Neural progenitor cell (in vitro differentiated cells): ENCODE results near the gene NOTCH2NLA.
"Not testable (repeated sequence)": the region's sequence is repeated elsewhere in the genome, so short reads cannot be mapped to it uniquely, and the experiment has no call there.

Experiments
- CTCF ChIP-seq: fragments of 200-600 bp; sonication (generic); IDR thresholded peaks from 2 replicates; pipeline ENCODE4 v1.5.1; 2017; ENCODE audit warnings: antibody characterized with exemption, mild to moderate bottlenecking
- EZH2 ChIP-seq: fragments of 200-600 bp; sonication (generic); IDR thresholded peaks from 2 replicates; pipeline ENCODE4 v1.6.1; 2017; ENCODE audit warnings: antibody characterized with exemption, mild to moderate bottlenecking, moderate library complexity

GRCh38 chr1:146236626-146237025 lies 7.8 kb upstream of the NOTCH2NLA start:
- TF ChIP-seq CTCF, EZH2: not testable (repeated sequence)
